ENCODE data around the gene ISM2. TPM values are rescaled to one million over a fixed set of nuclear protein-coding genes. Genes with fewer than 3 reads are reported as not detected.

Gene ISM2
- total and polyA plus RNA-seq, 2 of the 8 experiments (the other 6 are each of a cell fraction or from before 2014, with no cell fraction given): 0.52 to 0.79 TPM

DNA sequence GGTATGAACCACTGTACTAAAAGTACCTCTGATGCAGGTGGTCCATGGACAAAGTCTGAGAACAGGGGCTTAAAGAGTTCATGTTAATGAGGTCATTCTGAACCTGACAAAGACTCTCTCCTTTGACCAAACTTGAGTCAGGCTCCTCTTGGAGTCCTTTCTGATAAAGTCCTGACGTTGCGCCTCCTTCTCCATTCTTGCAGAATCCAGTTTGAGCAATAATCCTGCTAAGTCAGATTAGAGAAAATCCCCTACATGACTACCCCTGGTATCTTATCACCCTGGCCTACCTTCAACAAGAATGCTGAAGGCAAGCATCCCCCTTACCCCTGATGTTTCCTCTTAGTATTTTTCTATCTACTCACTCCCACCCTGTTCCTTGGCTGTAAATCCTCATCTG is 46.0 kb upstream of the ISM2 start:
- H2AFZ ChIP-seq (ENCODE audit: low read length): no peak overlapping the region
- H3K9ac ChIP-seq (replicated peaks in 1 of 4; ENCODE audit: extremely low read depth in 1 of 4, low read depth in 3 of 4, low read length in 3 of 4): no peak overlapping the region
- H2BK12ac ChIP-seq (ENCODE audit: low read depth, low read length): no peak overlapping the region
- no peaks in the 10 kb centered on the region for H3K27me3 ChIP-seq (replicated peaks in 1 of 4; ENCODE audit: control insufficient read depth in 3 of 4, extremely low read depth in 1 of 4, insufficient read depth in 3 of 4, low read length in 3 of 4)
- DNase-seq (ENCODE audit: low read depth in 1 of 2, low spot score in 2 of 2) (no peak), FAIRE-seq (no peak)
- H3K4me3 ChIP-seq (ENCODE audit: extremely low read depth in 1 of 4, insufficient read depth in 2 of 4, low read depth in 3 of 4, low read length in 4 of 4): no peak overlapping the region
- no peak overlapping the region for H3K27ac ChIP-seq (ENCODE audit: low read depth, low read length)
- H3K9me3 ChIP-seq (ENCODE audit: insufficient read depth in 2 of 2, low read depth in 1 of 2, low read length in 1 of 2): no peaks in the 10 kb centered on the region
- no peak overlapping the region for H2BK5ac ChIP-seq (ENCODE audit: low read depth, low read length)
- H3K4ac ChIP-seq (replicated peaks; ENCODE audit: insufficient read length, low read depth, low read length): no peak overlapping the region
- H3K36me3 ChIP-seq (ENCODE audit: control insufficient read depth in 2 of 4, insufficient read depth in 4 of 4, low read length in 3 of 4): peaks cover 0 to 14% (median 5%) of the 10 kb centered on the region in 4 experiments; a peak in 4 of 8 replicates
- H3K14ac ChIP-seq (ENCODE audit: insufficient read length): no peak overlapping the region
- H3K4me2 ChIP-seq (ENCODE audit: insufficient read depth in 1 of 2, low read depth in 2 of 2, low read length in 2 of 2): no peak overlapping the region
- no peak overlapping the region for H2BK20ac ChIP-seq (ENCODE audit: low read length)
- H4K8ac ChIP-seq (ENCODE audit: extremely low read depth, insufficient read depth, low read length): no peak overlapping the region
- no peak overlapping the region for H2BK120ac ChIP-seq (replicated peaks; ENCODE audit: low read depth, low read length)
- H3K23ac ChIP-seq (ENCODE audit: insufficient read length): no peak overlapping the region
- H4K20me1 ChIP-seq (replicated peaks in 1 of 2; ENCODE audit: control insufficient read depth in 1 of 2, insufficient read depth in 2 of 2, low read length in 2 of 2): no peaks in the 10 kb centered on the region
- 92% methylated on average over 2 of the region's 2 CpGs; no CpG with 5 or more reads in 1 of the 2 experiments for WGBS, 2 experiments (ENCODE audit: extremely low coverage in 1 of 2, insufficient coverage in 1 of 2, insufficient read length in 1 of 2, insufficient replicate concordance in 2 of 2, low coverage in 1 of 2, low lambda C conversion rate in 2 of 2, missing lambda C conversion rate in 1 of 2)
- H2AK5ac ChIP-seq (ENCODE audit: low read depth, low read length): no peak overlapping the region
- H3K23me2 ChIP-seq (ENCODE audit: low read depth, low read length): no peaks in the 10 kb centered on the region; the same call in 1 of the 2 replicates
- no peaks in the 10 kb centered on the region for H3K79me2 ChIP-seq (ENCODE audit: control insufficient read depth in 1 of 2, insufficient read depth in 2 of 2, low read length in 2 of 2)
- ChIA-PET CTCF (ENCODE audit: partially characterized antibody) (interaction anchor here (0.6 to 1.7 kb wide), 5 partner anchors 17 to 283 kb away, joined by 3 to 4 read pairs (median 3); no protein-coding TSS in a partner anchor), POLR2A (ENCODE audit: partially characterized antibody) (interaction anchor here (0.6 kb wide), 1 partner anchor 8 kb away, joined by 4 read pairs; no protein-coding TSS in a partner anchor)
- H3K4me1 ChIP-seq (replicated peaks in 1 of 4; ENCODE audit: control insufficient read depth in 3 of 4, insufficient read depth in 4 of 4, low read length in 3 of 4): no peaks in the 10 kb centered on the region
- H3K56ac ChIP-seq (replicated peaks; ENCODE audit: insufficient read length, low read depth, low read length): no peak overlapping the region
- no peak overlapping the region for H2BK15ac ChIP-seq (ENCODE audit: low read length)
- H4K5ac ChIP-seq (ENCODE audit: insufficient read length, low read depth, low read length): no peak overlapping the region
- H3K79me1 ChIP-seq (ENCODE audit: low read depth, low read length): no peaks in the 10 kb centered on the region
- H4K91ac ChIP-seq (replicated peaks; ENCODE audit: insufficient read length, low read length): no peak overlapping the region
- H3K18ac ChIP-seq (ENCODE audit: extremely low read depth, low read length): no peak overlapping the region
- TF ChIP-seq TBP (IDR thresholded peaks at IDR 0.05; ENCODE audit: low read depth, low read length) (no peak), TEAD4 (IDR thresholded peaks at IDR 0.05; ENCODE audit: low read depth, low read length) (no peak), CHD1 (IDR thresholded peaks at IDR 0.05; ENCODE audit: low read depth, low read length) (no peak), MAFK (IDR thresholded peaks at IDR 0.05; ENCODE audit: low read depth, low read length) (no peak), GABPA (IDR thresholded peaks at IDR 0.05; ENCODE audit: borderline replicate concordance, insufficient read depth, low read length) (no peak), TAF1 (IDR thresholded peaks at IDR 0.05; ENCODE audit: low read depth, low read length) (no peak), HDAC6 (IDR thresholded peaks at IDR 0.05; ENCODE audit: low read depth, low read length) (no peak), RBBP5 (IDR thresholded peaks at IDR 0.05; ENCODE audit: borderline replicate concordance, low read depth, low read length) (no peak), ATF2 (IDR thresholded peaks at IDR 0.05; ENCODE audit: low read length) (no peak), CTBP2 (IDR thresholded peaks at IDR 0.05; ENCODE audit: borderline replicate concordance, insufficient read depth, insufficient read length, low read length) (no peak), KDM5A (IDR thresholded peaks at IDR 0.05; ENCODE audit: low read length) (no peak), CREB1 (IDR thresholded peaks at IDR 0.05) (no peak), YY1 (IDR thresholded peaks at IDR 0.05; ENCODE audit: low read depth, low read length) (no peak)

Measured in H1 (cell line).